ENCODE measurements around the gene RAPGEF1.

RAPGEF1 gene

GRCh38 chr9:131739959-131740648 lies at the start of gene RAPGEF1:
RAPGEF1 (minus strand) TSS chr9:131740076; CDS start chr9:131739830, 246 bp downstream.
- TF ChIP-seq CTCF (IDR thresholded peaks at IDR 0.05; ENCODE audit: poor library complexity, severe bottlenecking), result peak; percentile 95
- H3K27me3 ChIP-seq (ENCODE audit: insufficient read depth, poor library complexity, severe bottlenecking), result no peaks in the 10 kb centered on the region
- peaks cover 10% of the 10 kb centered on the region for H3K4me1 ChIP-seq (ENCODE audit: insufficient read depth, poor library complexity, severe bottlenecking)
- peak within 1 kb of the TSS; percentile 58 for H3K27ac ChIP-seq (ENCODE audit: poor library complexity, severe bottlenecking)
- ATAC-seq (ENCODE audit: low read depth) (peak; percentile 40; the same call in 2 of the 3 replicates), DNase-seq (ENCODE audit: low spot score) (no peak)
- H3K9me3 ChIP-seq (ENCODE audit: severe bottlenecking), result no peaks in the 10 kb centered on the region
- H3K36me3 ChIP-seq (ENCODE audit: low read depth), result no peaks in the 10 kb centered on the region
- peak within 1 kb of the TSS; percentile 99 for H3K4me3 ChIP-seq (ENCODE audit: severe bottlenecking)

- H3K36me3 ChIP-seq (ENCODE audit: low read depth), result no peaks in the 10 kb centered on the region
- no peaks in the 10 kb centered on the region for H3K9me3 ChIP-seq (ENCODE audit: severe bottlenecking)
- H3K27me3 ChIP-seq (ENCODE audit: insufficient read depth, poor library complexity, severe bottlenecking), result no peaks in the 10 kb centered on the region
- TF ChIP-seq CTCF (IDR thresholded peaks at IDR 0.05; ENCODE audit: poor library complexity, severe bottlenecking), result no peak
- H3K4me3 ChIP-seq (ENCODE audit: severe bottlenecking), result no peak overlapping the region
- no peak overlapping the region for H3K27ac ChIP-seq (ENCODE audit: poor library complexity, severe bottlenecking)
- H3K4me1 ChIP-seq (ENCODE audit: insufficient read depth, poor library complexity, severe bottlenecking), result no peaks in the 10 kb centered on the region
- ATAC-seq (ENCODE audit: low read depth) (no peak), DNase-seq (ENCODE audit: low spot score) (no peak)
Measured at GRCh38 chr9:131788851-131789250, 49.0 kb upstream of the RAPGEF1 start.

GRCh38 chr9:131787838-131788237 lies 48.0 kb upstream of the RAPGEF1 start:
- Histone ChIP-seq H3K27me3 (ENCODE audit: insufficient read depth, poor library complexity, severe bottlenecking) (no peaks in the 10 kb centered on the region), H3K4me1 (ENCODE audit: insufficient read depth, poor library complexity, severe bottlenecking) (no peaks in the 10 kb centered on the region), H3K36me3 (ENCODE audit: low read depth) (no peaks in the 10 kb centered on the region), H3K4me3 (ENCODE audit: severe bottlenecking) (no peak overlapping the region), H3K9me3 (ENCODE audit: severe bottlenecking) (no peaks in the 10 kb centered on the region), H3K27ac (ENCODE audit: poor library complexity, severe bottlenecking) (no peak overlapping the region)
- no peak for DNase-seq (ENCODE audit: low spot score)
- no peak for ATAC-seq (ENCODE audit: low read depth)
- no peak for TF ChIP-seq CTCF (IDR thresholded peaks at IDR 0.05; ENCODE audit: poor library complexity, severe bottlenecking)

- H3K9me3 ChIP-seq (ENCODE audit: severe bottlenecking), result no peaks in the 10 kb centered on the region
- TF ChIP-seq CTCF (IDR thresholded peaks at IDR 0.05; ENCODE audit: poor library complexity, severe bottlenecking), result no peak
- H3K27me3 ChIP-seq (ENCODE audit: insufficient read depth, poor library complexity, severe bottlenecking), result no peaks in the 10 kb centered on the region
- no peaks in the 10 kb centered on the region for H3K4me1 ChIP-seq (ENCODE audit: insufficient read depth, poor library complexity, severe bottlenecking)
- no peak overlapping the region for H3K4me3 ChIP-seq (ENCODE audit: severe bottlenecking)
- H3K36me3 ChIP-seq (ENCODE audit: low read depth), result no peaks in the 10 kb centered on the region
- DNase-seq (ENCODE audit: low spot score), result no peak
- ATAC-seq (ENCODE audit: low read depth), result no peak
- H3K27ac ChIP-seq (ENCODE audit: poor library complexity, severe bottlenecking), result no peak overlapping the region
Measured at GRCh38 chr9:131784748-131785501, 45.0 kb upstream of the RAPGEF1 start.

GRCh38 chr9:131781069-131781468 lies 41.2 kb upstream of the RAPGEF1 start:
- DNase-seq (ENCODE audit: low spot score), result no peak
- no peak for ATAC-seq (ENCODE audit: low read depth)
- no peaks in the 10 kb centered on the region for H3K9me3 ChIP-seq (ENCODE audit: severe bottlenecking)
- H3K36me3 ChIP-seq (ENCODE audit: low read depth), result no peaks in the 10 kb centered on the region
- TF ChIP-seq CTCF (IDR thresholded peaks at IDR 0.05; ENCODE audit: poor library complexity, severe bottlenecking), result no peak
- H3K27me3 ChIP-seq (ENCODE audit: insufficient read depth, poor library complexity, severe bottlenecking), result no peaks in the 10 kb centered on the region
- no peak overlapping the region for H3K4me3 ChIP-seq (ENCODE audit: severe bottlenecking)
- H3K27ac ChIP-seq (ENCODE audit: poor library complexity, severe bottlenecking), result no peak overlapping the region
- no peaks in the 10 kb centered on the region for H3K4me1 ChIP-seq (ENCODE audit: insufficient read depth, poor library complexity, severe bottlenecking)

Measured in RWPE2 (cell line).